ENCODE data around the gene ANAPC2.

Gene ANAPC2

DNA sequence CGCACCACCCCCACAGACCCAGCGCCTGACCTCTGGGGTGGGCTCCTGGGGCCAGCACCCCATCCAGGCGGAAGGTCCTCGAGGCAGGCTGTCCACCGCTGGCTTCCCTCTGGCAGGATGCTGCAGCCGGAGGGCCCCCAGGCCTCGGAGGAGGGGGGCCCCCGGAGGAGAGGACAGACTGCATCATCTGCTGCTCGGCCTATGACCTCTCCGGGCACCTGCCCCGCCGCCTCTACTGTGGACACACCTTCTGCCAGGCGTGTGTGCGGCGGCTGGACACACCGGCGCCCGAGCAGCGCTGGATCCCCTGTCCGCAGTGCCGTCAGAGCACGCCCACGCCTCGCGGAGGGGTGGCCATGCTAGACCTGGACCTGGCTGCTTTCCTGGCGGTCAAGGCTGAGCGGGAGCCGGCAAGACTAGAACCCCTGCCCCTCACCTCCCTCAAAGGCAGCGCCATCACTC is 40.2 kb upstream of the ANAPC2 start:
- H3K4me2 ChIP-seq (ENCODE audit: insufficient read depth, low read length, poor library complexity, severe bottlenecking) = peak overlapping the region; percentile 2
- no peak overlapping the region for H3K27ac ChIP-seq (replicated peaks; ENCODE audit: low read length)
- H3K4ac ChIP-seq (ENCODE audit: low read length) = peak overlapping the region; percentile 23
- peaks cover 2 to 9% of the 10 kb centered on the region in 2 donors for H3K4me1 ChIP-seq (ENCODE audit: control insufficient read depth in 2 of 2, insufficient read depth in 1 of 2, low read depth in 1 of 2, low read length in 2 of 2)
- peak overlapping the region; percentile 93 for H3K23ac ChIP-seq (ENCODE audit: low read depth, low read length, poor library complexity)
- no peak for DNase-seq (ENCODE audit: low spot score)
- peak overlapping the region; percentile 75 for H2AK5ac ChIP-seq (ENCODE audit: low read depth, low read length)
- H3K27me3 ChIP-seq (ENCODE audit: control insufficient read depth in 3 of 3, insufficient read depth in 3 of 3, low read depth in 1 of 3, low read length in 3 of 3) = peaks cover 0 to 7% (median 0%) of the 10 kb centered on the region in 3 experiments
- H2BK12ac ChIP-seq (ENCODE audit: low read length) = no peak overlapping the region
- no peak overlapping the region for H4K8ac ChIP-seq (ENCODE audit: low read depth, low read length)
- H3K4me3 ChIP-seq (ENCODE audit: low read length in 2 of 2) = no peak overlapping the region
- no CpG with 5 or more reads among the region's 29 CpGs for WGBS, 2 donors (ENCODE audit: extremely low coverage in 2 of 2, insufficient read length in 2 of 2, insufficient replicate concordance in 1 of 2)
- H3K9me3 ChIP-seq (replicated peaks in 1 of 2; ENCODE audit: control insufficient read depth in 2 of 2, insufficient read depth in 1 of 2, low read depth in 1 of 2, low read length in 2 of 2) = no peaks in the 10 kb centered on the region
- peak overlapping the region; percentile 38 for H3K18ac ChIP-seq (ENCODE audit: low read length)
- H3K14ac ChIP-seq (ENCODE audit: low read length) = peak overlapping the region; percentile 21
- H2BK120ac ChIP-seq (ENCODE audit: low read depth, low read length) = no peak overlapping the region
- no peak overlapping the region for H2AFZ ChIP-seq (ENCODE audit: low read length)
- H3K36me3 ChIP-seq (replicated peaks in 1 of 2; ENCODE audit: control insufficient read depth in 2 of 2, insufficient read depth in 2 of 2, low read length in 2 of 2) = no peaks in the 10 kb centered on the region
- H2BK15ac ChIP-seq (ENCODE audit: low read length) = no peak overlapping the region
- H3K79me1 ChIP-seq (ENCODE audit: low read depth, low read length) = no peaks in the 10 kb centered on the region
- no peak overlapping the region for H4K91ac ChIP-seq (ENCODE audit: low read depth, low read length, poor library complexity)
- H3K9ac ChIP-seq (ENCODE audit: low read depth, low read length, poor library complexity) = no peak overlapping the region
- no peak overlapping the region for H2BK5ac ChIP-seq (ENCODE audit: low read length)

DNA sequence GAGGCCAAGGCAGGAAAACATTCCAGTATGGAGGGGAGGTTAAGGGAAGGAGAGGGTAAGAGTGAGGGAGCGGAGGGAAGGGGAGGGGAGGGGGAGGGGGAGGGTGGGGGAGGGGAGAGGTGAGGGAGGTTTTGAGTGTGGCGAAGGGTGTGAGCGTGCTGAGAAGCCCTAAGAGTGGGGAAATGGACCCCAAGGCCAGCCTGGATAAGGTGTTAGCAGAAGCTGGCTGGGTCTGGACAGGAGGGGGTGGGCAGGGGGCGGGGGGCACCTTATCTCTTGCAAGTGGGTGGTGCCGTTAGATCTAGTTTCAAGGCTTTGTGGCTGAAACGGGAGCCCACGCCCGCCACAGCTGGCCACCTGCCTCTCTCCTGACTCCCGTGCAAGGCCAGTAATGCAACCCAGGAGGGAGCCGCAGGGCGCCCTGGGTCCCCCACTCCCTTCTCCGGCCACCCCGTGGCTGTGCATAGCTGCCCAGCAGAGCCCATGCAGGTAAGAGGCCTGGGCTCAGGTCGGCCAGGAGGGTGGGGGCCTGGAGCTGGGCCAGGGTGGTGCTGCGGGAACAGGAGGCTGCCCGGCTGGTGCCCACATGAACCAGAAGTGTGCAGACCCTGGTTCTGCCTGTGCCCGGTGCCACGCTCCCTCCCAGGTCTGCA is 39.6 kb upstream of the ANAPC2 start:
- H4K8ac ChIP-seq (ENCODE audit: low read depth, low read length) = no peak overlapping the region
- H3K18ac ChIP-seq (ENCODE audit: low read length) = no peak overlapping the region
- H3K9ac ChIP-seq (ENCODE audit: low read depth, low read length, poor library complexity) = no peak overlapping the region
- peaks cover 0 to 7% (median under 1%) of the 10 kb centered on the region in 3 experiments for H3K27me3 ChIP-seq (ENCODE audit: control insufficient read depth in 3 of 3, insufficient read depth in 3 of 3, low read depth in 1 of 3, low read length in 3 of 3)
- H3K4me2 ChIP-seq (ENCODE audit: insufficient read depth, low read length, poor library complexity, severe bottlenecking) = no peak overlapping the region
- H2BK5ac ChIP-seq (ENCODE audit: low read length) = no peak overlapping the region
- no peaks in the 10 kb centered on the region for H3K36me3 ChIP-seq (replicated peaks in 1 of 2; ENCODE audit: control insufficient read depth in 2 of 2, insufficient read depth in 2 of 2, low read length in 2 of 2)
- no peaks in the 10 kb centered on the region for H3K79me1 ChIP-seq (ENCODE audit: low read depth, low read length)
- H2AK5ac ChIP-seq (ENCODE audit: low read depth, low read length) = peak overlapping the region; percentile 75
- no peak overlapping the region for H2AFZ ChIP-seq (ENCODE audit: low read length)
- no CpG with 5 or more reads among the region's 18 CpGs for WGBS, 2 donors (ENCODE audit: extremely low coverage in 2 of 2, insufficient read length in 2 of 2, insufficient replicate concordance in 1 of 2)
- peaks cover 4 to 10% of the 10 kb centered on the region in 2 donors for H3K4me1 ChIP-seq (ENCODE audit: control insufficient read depth in 2 of 2, insufficient read depth in 1 of 2, low read depth in 1 of 2, low read length in 2 of 2)
- H4K91ac ChIP-seq (ENCODE audit: low read depth, low read length, poor library complexity) = no peak overlapping the region
- peak overlapping the region; percentile 10 for H2BK12ac ChIP-seq (ENCODE audit: low read length)
- no peak overlapping the region for H2BK120ac ChIP-seq (ENCODE audit: low read depth, low read length)
- H2BK15ac ChIP-seq (ENCODE audit: low read length) = no peak overlapping the region
- H3K23ac ChIP-seq (ENCODE audit: low read depth, low read length, poor library complexity) = no peak overlapping the region
- no peak overlapping the region for H3K27ac ChIP-seq (replicated peaks; ENCODE audit: low read length)
- H3K4me3 ChIP-seq (ENCODE audit: low read length in 2 of 2) = no peak overlapping the region
- DNase-seq (ENCODE audit: low spot score) = no peak
- H3K9me3 ChIP-seq (replicated peaks in 1 of 2; ENCODE audit: control insufficient read depth in 2 of 2, insufficient read depth in 1 of 2, low read depth in 1 of 2, low read length in 2 of 2) = no peaks in the 10 kb centered on the region
- H3K14ac ChIP-seq (ENCODE audit: low read length) = peak overlapping the region; percentile 21
- no peak overlapping the region for H3K4ac ChIP-seq (ENCODE audit: low read length)

DNA sequence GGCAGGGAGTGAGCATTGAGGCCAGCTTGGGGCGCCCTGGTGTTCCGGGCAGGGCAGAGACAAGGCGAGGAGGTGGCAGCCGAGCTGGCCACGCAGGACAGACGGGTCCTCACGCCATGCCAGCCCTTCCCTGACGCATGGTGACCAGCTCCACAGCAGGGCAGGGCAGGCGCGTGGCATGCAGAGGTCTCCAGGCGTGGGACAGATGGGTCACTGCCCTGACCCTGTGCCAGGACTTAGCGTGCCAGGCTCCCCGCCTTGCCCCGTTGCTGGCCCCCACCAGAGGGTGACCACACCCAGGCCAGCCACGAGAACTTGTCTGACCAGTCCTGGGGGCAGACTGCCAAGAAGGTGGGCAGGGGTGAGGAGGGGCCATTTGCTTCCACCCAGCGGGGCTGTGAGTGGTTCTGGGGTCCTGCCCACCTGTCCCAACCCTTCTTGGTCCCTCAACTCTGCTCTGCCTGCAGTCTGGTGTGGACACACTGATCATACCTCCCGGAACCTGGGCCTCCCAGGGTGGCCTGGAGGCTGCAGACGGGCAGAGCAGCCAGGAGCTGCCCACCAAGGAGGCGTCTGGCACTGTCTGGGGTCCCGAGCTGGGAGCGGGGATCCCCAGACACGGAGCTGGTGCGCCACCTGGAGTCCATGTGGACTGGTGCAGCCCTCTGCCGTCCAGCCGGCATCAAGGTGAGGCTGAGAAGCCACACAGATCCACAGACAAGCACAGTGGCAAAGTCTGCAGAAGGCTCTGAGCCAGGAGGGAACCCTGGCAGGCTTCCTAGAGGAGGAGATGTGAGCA is 38.9 kb upstream of the ANAPC2 start, which contains the start of gene RNF224:
Gene RNF224, plus strand, starts transcription at position 449 of the 799 bp plus-strand sequence. CDS start 834 bp downstream, outside the sequence.
- Histone ChIP-seq H4K8ac (ENCODE audit: low read depth, low read length) (peak within 1 kb of the TSS; percentile 50), H3K9me3 (replicated peaks in 1 of 2; ENCODE audit: control insufficient read depth in 2 of 2, insufficient read depth in 1 of 2, low read depth in 1 of 2, low read length in 2 of 2) (no peaks in the 10 kb centered on the region), H4K91ac (ENCODE audit: low read depth, low read length, poor library complexity) (peak within 1 kb of the TSS; percentile 64), H2BK120ac (ENCODE audit: low read depth, low read length) (no peak within 1 kb of the TSS), H3K4me3 (ENCODE audit: low read length in 2 of 2) (peak within 1 kb of the TSS in 1 of 2 donors; percentile 41), H3K27me3 (ENCODE audit: control insufficient read depth in 3 of 3, insufficient read depth in 3 of 3, low read depth in 1 of 3, low read length in 3 of 3) (peaks cover under 1 to 8% (median 7%) of the 10 kb centered on the region in 3 experiments), H2AFZ (ENCODE audit: low read length) (peak within 1 kb of the TSS; percentile 68), H3K27ac (replicated peaks; ENCODE audit: low read length) (no peak within 1 kb of the TSS), H3K14ac (ENCODE audit: low read length) (peak within 1 kb of the TSS; percentile 31), H2AK5ac (ENCODE audit: low read depth, low read length) (peak within 1 kb of the TSS; percentile 75), H2BK5ac (ENCODE audit: low read length) (no peak within 1 kb of the TSS), H3K36me3 (replicated peaks in 1 of 2; ENCODE audit: control insufficient read depth in 2 of 2, insufficient read depth in 2 of 2, low read length in 2 of 2) (no peaks in the 10 kb centered on the region), H3K23ac (ENCODE audit: low read depth, low read length, poor library complexity) (peak within 1 kb of the TSS; percentile 70), H3K18ac (ENCODE audit: low read length) (peak within 1 kb of the TSS; percentile 57), H2BK15ac (ENCODE audit: low read length) (peak within 1 kb of the TSS; percentile 95), H3K4me1 (ENCODE audit: control insufficient read depth in 2 of 2, insufficient read depth in 1 of 2, low read depth in 1 of 2, low read length in 2 of 2) (peaks cover 9 to 15% of the 10 kb centered on the region in 2 donors), H3K4me2 (ENCODE audit: insufficient read depth, low read length, poor library complexity, severe bottlenecking) (no peak within 1 kb of the TSS), H3K79me1 (ENCODE audit: low read depth, low read length) (no peaks in the 10 kb centered on the region), H3K4ac (ENCODE audit: low read length) (peak within 1 kb of the TSS; percentile 76), H3K9ac (ENCODE audit: low read depth, low read length, poor library complexity) (no peak within 1 kb of the TSS), H2BK12ac (ENCODE audit: low read length) (peak within 1 kb of the TSS; percentile 22)
- peak; percentile 74 for DNase-seq (ENCODE audit: low spot score)
- WGBS, 2 donors (ENCODE audit: extremely low coverage in 2 of 2, insufficient read length in 2 of 2, insufficient replicate concordance in 1 of 2) = no CpG with 5 or more reads among the region's 25 CpGs

Data from neuronal stem cell (in vitro differentiated cells).